Thyroid gland (tissue), 4 donors: ENCODE measurements around the gene ATP7B. TPM values are rescaled to one million over a fixed set of nuclear protein-coding genes. Genes with fewer than 3 reads are reported as not detected.

Experiments
- DNase-seq, 2 donors: peaks; one replicate each; pipeline ENCODE4 v3.0.0-alpha.2; 2019
- H3K27ac ChIP-seq, 3 donors: fragments of 200-600 bp; sonication (generic); 1 replicate in 2 of 3; 2 replicates in 1 of 3; pipeline ENCODE4 v1.5.1; 2016 to 2019; ENCODE audit warnings: mild to moderate bottlenecking in 1 of 3, moderate library complexity in 1 of 3
- H3K27me3 ChIP-seq: fragments of 200-600 bp; sonication (generic); one replicate; pipeline ENCODE4 v1.5.1; 2019
- H3K36me3 ChIP-seq, 2 donors: fragments of 200-600 bp; sonication (generic); one replicate each; pipeline ENCODE4 v1.5.1; 2016 to 2019
- H3K4me1 ChIP-seq, 2 donors: fragments of 200-600 bp; sonication (generic); one replicate each; pipeline ENCODE4 v1.5.1; 2017 to 2019
- H3K4me3 ChIP-seq, 3 donors: fragments of 200-600 bp; sonication (generic); replicated peaks in 1 of 3; 1 replicate in 2 of 3; 2 replicates in 1 of 3; pipeline ENCODE4 v1.5.1; 2016; ENCODE audit warnings: mild to moderate bottlenecking in 1 of 3
- H3K9me3 ChIP-seq: fragments of 200-600 bp; sonication (generic); one replicate; pipeline ENCODE4 v1.5.1; 2017
- POLR2A ChIP-seq, 2 donors: fragments of 450-650 bp; IDR thresholded peaks; one replicate each; pipeline ENCODE4 v1.6.1; 2017; ENCODE audit warnings: antibody characterized with exemption in 2 of 2, mild to moderate bottlenecking in 2 of 2, moderate library complexity in 1 of 2
- WGBS, 2 donors: methylation state at CpG; one replicate each; pipeline ENCODE4 v1.1.5; 2017; 5-methylcytosine and 5-hydroxymethylcytosine counted together
- intact Hi-C: fragments of 100-400 bp; cut with DNase I; formaldehyde crosslinking; loops from one replicate; pipeline ENCODE4 v1.15.1; 2023
- total RNA-seq, 4 donors: library from RNA; depleted of rRNA; stranded (reverse); fragments of >200 nt; gene quantifications; one replicate each; pipeline ENCODE4 v1.2.3, GENCODE V29; 2016
- TF ChIP-seq, protein P1 (sequence below), 6 experiments: fragments of 200-600 bp in 3 of 6; fragments of 450-650 bp in 3 of 6; sonication (generic) in 3 of 6; IDR thresholded peaks; one replicate each; pipeline ENCODE4 v1.5.1; 2016 to 2019; ENCODE audit warnings: antibody characterized with exemption in 6 of 6, mild to moderate bottlenecking in 2 of 6, inconsistent platforms in 1 of 6, moderate library complexity in 1 of 6

ATP7B gene
- total RNA-seq, 4 donors from 2014 or later, result 3.8 to 10.1 (median 5.6) TPM

DNA sequence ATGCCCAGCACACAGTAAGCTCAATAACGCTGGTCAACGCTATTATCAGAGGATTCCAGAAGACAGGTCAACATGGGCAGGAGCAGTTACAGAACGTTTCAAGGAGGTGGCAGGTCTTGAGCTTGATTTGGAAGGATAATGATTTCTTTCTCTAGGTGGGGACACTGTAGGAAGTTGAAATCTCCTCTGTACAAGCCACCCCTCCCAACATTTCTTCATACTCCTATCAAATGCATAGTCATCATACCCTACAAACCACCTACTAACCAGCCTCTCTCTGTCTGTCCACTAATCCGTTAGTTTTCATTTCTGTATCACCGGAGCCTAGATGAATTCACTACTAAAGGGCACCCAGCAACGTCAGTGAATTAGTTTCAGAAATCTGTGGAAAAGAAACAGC is 1.3 kb downstream of the ATP7B start:
- Histone ChIP-seq H3K27ac (no peak overlapping the region), H3K36me3 (no peaks in the 10 kb centered on the region), H3K4me1 (peaks cover 7 to 15% of the 10 kb centered on the region in 2 donors), H3K9me3 (no peaks in the 10 kb centered on the region), H3K27me3 (no peaks in the 10 kb centered on the region), H3K4me3 (no peak overlapping the region)
- WGBS, 2 donors, result 71 to 75% methylated on average over 6 of the region's 6 CpGs
- no peak for TF ChIP-seq POLR2A (IDR thresholded peaks at IDR 0.05)
- TF ChIP-seq, protein P1, sequence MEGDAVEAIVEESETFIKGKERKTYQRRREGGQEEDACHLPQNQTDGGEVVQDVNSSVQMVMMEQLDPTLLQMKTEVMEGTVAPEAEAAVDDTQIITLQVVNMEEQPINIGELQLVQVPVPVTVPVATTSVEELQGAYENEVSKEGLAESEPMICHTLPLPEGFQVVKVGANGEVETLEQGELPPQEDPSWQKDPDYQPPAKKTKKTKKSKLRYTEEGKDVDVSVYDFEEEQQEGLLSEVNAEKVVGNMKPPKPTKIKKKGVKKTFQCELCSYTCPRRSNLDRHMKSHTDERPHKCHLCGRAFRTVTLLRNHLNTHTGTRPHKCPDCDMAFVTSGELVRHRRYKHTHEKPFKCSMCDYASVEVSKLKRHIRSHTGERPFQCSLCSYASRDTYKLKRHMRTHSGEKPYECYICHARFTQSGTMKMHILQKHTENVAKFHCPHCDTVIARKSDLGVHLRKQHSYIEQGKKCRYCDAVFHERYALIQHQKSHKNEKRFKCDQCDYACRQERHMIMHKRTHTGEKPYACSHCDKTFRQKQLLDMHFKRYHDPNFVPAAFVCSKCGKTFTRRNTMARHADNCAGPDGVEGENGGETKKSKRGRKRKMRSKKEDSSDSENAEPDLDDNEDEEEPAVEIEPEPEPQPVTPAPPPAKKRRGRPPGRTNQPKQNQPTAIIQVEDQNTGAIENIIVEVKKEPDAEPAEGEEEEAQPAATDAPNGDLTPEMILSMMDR (IDR thresholded peaks at IDR 0.05), result no peak
- intact Hi-C loops, result loop anchor here (10.0 kb wide), 2 partner anchors 165 to 195 kb away; partner anchors contain the start of gene TMEM272
- no peak for DNase-seq

DNA sequence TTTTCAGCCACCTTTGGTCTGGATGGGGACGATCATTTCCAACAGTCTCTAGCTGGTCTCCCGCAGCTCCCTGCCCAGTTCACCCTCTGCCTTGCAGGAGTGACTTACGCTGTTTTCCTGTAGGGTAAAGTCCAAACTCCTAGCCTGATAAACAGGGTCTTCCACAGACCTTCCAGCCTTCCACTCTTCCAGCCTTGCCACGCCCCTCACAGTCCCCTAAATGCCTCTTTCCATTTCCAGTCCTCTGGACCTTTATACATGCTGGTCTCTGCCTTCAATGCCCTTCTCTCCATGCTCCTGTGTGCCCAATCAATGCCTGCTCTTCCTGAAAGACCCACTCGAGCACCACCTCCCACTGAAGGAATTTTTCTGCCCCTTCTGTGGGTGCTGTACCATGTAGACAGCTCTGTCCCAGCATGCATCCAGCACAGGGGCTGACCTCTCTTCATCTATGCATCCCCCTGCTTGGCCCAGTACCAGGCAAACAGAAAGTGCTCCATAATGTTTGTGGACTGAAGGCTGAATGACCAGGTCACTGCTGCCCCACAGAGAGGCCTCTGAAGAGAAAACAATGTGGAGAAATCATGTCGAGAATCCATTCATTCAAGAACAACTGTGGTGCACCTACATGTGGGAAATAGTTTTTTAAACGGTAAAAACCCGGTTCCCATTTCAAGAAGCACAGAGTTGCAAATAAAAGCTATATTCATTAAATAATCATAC is 4.6 kb downstream of the ATP7B start:
- TF ChIP-seq POLR2A (IDR thresholded peaks at IDR 0.05), result no peak
- TF ChIP-seq, protein P1 (IDR thresholded peaks at IDR 0.05), result no peak
- 85 to 86% methylated on average over 8 of the region's 8 CpGs for WGBS, 2 donors
- Histone ChIP-seq H3K27ac (no peak overlapping the region), H3K27me3 (no peaks in the 10 kb centered on the region), H3K4me1 (peaks cover 7% of the 10 kb centered on the region in 2 donors), H3K9me3 (no peaks in the 10 kb centered on the region), H3K4me3 (no peak overlapping the region), H3K36me3 (no peaks in the 10 kb centered on the region)
- no peak for DNase-seq
- intact Hi-C loops, result loop anchor here (10.0 kb wide), 1 partner anchor 162 kb away; the partner anchor contains the start of gene TMEM272

DNA sequence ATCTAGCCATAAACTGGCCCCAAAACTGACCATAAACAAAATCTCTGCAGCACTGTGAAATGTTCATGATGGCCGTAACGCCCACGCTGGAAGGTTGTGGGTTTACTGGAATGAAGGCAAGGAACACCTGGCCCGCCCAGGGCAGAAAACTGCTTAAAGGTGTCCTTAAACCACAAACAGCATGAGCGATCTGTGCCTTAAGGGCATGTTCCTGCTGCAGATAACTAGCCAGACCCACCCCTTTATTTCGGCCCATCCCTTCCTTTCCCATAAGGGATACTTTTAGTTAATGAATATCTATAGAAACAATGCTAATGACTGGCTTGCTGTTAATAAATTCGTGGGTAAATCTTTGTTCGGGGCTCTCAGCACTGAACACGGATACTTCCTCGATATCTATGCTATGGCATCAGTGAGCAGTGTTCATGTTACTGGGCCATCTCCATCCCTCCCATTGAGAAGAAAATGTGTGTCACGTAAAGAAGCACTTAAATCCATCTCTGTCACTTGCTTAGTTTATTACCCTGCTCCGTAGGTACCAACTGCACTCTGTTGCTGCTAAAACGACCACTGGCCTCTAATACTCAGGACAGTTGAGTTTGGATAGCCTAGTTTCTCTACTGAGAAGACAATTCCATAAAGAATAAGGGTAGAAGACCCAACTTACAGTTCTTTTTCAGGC is 5.3 kb downstream of the ATP7B start:
- TF ChIP-seq POLR2A (IDR thresholded peaks at IDR 0.05), result no peak
- TF ChIP-seq, protein P1 (IDR thresholded peaks at IDR 0.05), result no peak
- Histone ChIP-seq H3K27me3 (no peaks in the 10 kb centered on the region), H3K9me3 (no peaks in the 10 kb centered on the region), H3K36me3 (no peaks in the 10 kb centered on the region), H3K4me1 (peaks cover 5% of the 10 kb centered on the region in 2 donors), H3K4me3 (no peak overlapping the region), H3K27ac (no peak overlapping the region)
- intact Hi-C loops, result loop anchor here (10.0 kb wide), 1 partner anchor 161 kb away; the partner anchor contains the start of gene TMEM272
- 89 to 94% methylated on average over 13 of the region's 13 CpGs for WGBS, 2 donors
- DNase-seq, result no peak

DNA sequence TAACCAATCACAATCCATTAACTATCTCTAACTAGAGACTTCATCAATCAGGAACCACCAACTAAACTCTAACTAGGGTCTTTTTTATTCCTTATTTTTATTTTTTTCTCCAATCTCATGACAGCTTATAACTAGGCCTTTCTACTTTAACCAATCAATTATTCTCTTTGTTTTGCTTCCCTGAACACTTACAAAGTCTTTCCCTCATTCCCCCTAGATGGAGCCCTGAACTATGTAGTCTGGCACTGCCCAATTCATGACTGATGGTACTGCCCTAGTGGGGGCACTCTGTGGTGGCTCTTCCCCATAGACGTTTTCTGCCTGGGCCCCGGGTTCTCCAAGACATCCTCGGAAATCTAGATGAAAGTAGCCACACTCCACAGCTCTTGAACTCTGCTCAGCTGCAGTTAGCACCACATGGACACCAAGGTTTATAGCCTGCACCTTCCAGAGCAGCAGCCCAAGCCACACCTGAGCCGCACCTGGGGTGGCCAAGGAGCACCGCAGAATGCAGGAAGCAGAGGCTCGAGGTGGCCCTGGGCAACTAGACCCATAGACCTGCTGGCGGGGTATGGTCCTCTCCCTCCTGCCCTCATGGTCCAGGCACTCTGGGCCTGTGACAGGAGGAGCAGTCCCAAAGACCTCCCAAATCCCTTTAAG is 6.6 kb downstream of the ATP7B start:
- H3K4me3 ChIP-seq, result no peak overlapping the region
- no peaks in the 10 kb centered on the region for H3K36me3 ChIP-seq
- intact Hi-C loops, result loop anchor here (5.0 to 10.0 kb wide), 2 partner anchors 123 to 160 kb away; partner anchors contain the start of genes NEK5 and TMEM272
- TF ChIP-seq, protein P1 (IDR thresholded peaks at IDR 0.05), result no peak
- TF ChIP-seq POLR2A (IDR thresholded peaks at IDR 0.05), result no peak
- no peak overlapping the region for H3K27ac ChIP-seq
- WGBS, 2 donors, result 88 to 89% methylated on average over 7 of the region's 7 CpGs
- H3K27me3 ChIP-seq, result no peaks in the 10 kb centered on the region
- H3K9me3 ChIP-seq, result no peaks in the 10 kb centered on the region
- DNase-seq, result no peak
- peaks cover 0 to 5% of the 10 kb centered on the region in 2 donors for H3K4me1 ChIP-seq
